Sciatic nerve (tissue), 2 donors: Measurements from ENCODE around the gene RAB3B. TPM values are rescaled to one million over a fixed set of nuclear protein-coding genes. Genes with fewer than 3 reads are reported as not detected.
"Not testable (repeated sequence)": the region's sequence is repeated elsewhere in the genome, so short reads cannot be mapped to it uniquely, and the experiment has no call there.

Experiments
- ATAC-seq: fragments of 200-7000 bp; cut with Tn5 transposase; one replicate; pipeline ENCODE4 v1.9.1; 2020; ENCODE audit warnings: mild to moderate bottlenecking, moderate library complexity
- DNase-seq: peaks from one replicate; pipeline ENCODE4 v3.0.0-alpha.2; 2020; ENCODE audit warnings: low spot score
- intact Hi-C: fragments of 100-400 bp; cut with DNase I; formaldehyde crosslinking; loops from one replicate; pipeline ENCODE4 v1.14.2; 2022
- total RNA-seq: library from RNA; stranded (reverse); fragmentation: NEBNext Ultra II Directional; extraction: Animal tissue kit (Norgen Biotek cat#: 25700); gene quantifications from one replicate; pipeline ENCODE4 v1.2.1, GENCODE V29; 2021
- donor health status: DM: no; HTN: no; CAD: no.
- donor health status: DM: no; HTN: no; CAD: no.

Gene RAB3B
- total RNA-seq, 1 donor from 2014 or later: 0.22 TPM

GRCh38 chr1:51898090-51898734 lies 92.3 kb downstream of the RAB3B start:
- ATAC-seq (no peak), DNase-seq (no peak)
- intact Hi-C loops: no loop called here

GRCh38 chr1:51897699-51898031 lies 92.8 kb downstream of the RAB3B start:
- intact Hi-C loops: no loop called here
- ATAC-seq (no peak), DNase-seq (no peak)

DNA sequence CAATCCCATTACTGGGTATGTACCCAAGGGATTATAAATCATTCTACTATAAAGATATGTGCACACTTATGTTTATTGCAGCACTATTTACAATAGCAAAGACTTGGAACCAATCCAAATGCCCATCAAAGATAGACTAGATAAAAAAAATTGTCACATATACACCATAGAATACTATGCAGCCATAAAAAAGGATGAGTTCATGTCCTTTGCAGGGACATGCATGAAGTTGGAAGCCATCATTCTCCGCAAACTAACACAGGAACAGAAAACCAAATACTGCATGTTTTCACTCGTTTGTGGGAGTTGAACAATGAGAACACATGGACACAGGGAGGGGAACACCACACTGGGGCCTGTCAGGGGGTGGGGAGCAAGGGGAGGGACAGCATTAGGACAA lies 95.8 kb downstream of the RAB3B start:
- DNase-seq, ATAC-seq, intact Hi-C loops: not testable (repeated sequence)

- DNase-seq (peak; percentile 100), ATAC-seq (peak; percentile 99)
- intact Hi-C loops: no loop called here
Observed at GRCh38 chr1:51878616-51879336, 111.7 kb downstream of the RAB3B start, which contains the start of gene NRDC. Gene NRDC, minus strand, starts transcription at chr1:51878727. Its CDS starts 112 bp downstream, at chr1:51878615.

DNA sequence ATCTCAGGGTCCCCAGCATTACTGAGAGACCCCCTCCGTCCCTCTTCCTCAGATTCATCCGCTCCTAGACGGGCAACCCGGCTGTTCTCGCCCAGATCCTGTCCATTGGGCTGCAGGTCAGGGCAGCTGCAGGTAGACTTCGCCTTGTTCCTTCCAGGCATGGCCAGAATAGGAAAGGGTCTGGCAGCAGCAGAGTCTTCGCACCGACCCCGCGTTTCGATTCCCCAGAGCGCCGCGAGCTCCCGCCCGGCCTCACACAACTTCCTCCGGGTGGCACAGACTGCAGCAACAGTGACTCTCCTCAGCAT lies 112.2 kb downstream of the RAB3B start:
- DNase-seq (no peak), ATAC-seq (no peak)
- intact Hi-C loops: no loop called here

- DNase-seq: no peak
- intact Hi-C loops: no loop called here
- ATAC-seq: no peak
Observed at GRCh38 chr1:51877434-51878307, 112.8 kb downstream of the RAB3B start.

- intact Hi-C loops: no loop called here
- DNase-seq (no peak), ATAC-seq (no peak)
Observed at GRCh38 chr1:51875836-51876235, 114.7 kb downstream of the RAB3B start.

GRCh38 chr1:51875291-51875772 lies 115.2 kb downstream of the RAB3B start:
- intact Hi-C loops: no loop called here
- ATAC-seq (no peak), DNase-seq (no peak)

- ATAC-seq, intact Hi-C loops, DNase-seq: not testable (repeated sequence)
Observed at GRCh38 chr1:51873270-51873669, 117.2 kb downstream of the RAB3B start.

- DNase-seq: no peak
Observed at GRCh38 chr1:51871351-51871975, 119.0 kb downstream of the RAB3B start.

DNA sequence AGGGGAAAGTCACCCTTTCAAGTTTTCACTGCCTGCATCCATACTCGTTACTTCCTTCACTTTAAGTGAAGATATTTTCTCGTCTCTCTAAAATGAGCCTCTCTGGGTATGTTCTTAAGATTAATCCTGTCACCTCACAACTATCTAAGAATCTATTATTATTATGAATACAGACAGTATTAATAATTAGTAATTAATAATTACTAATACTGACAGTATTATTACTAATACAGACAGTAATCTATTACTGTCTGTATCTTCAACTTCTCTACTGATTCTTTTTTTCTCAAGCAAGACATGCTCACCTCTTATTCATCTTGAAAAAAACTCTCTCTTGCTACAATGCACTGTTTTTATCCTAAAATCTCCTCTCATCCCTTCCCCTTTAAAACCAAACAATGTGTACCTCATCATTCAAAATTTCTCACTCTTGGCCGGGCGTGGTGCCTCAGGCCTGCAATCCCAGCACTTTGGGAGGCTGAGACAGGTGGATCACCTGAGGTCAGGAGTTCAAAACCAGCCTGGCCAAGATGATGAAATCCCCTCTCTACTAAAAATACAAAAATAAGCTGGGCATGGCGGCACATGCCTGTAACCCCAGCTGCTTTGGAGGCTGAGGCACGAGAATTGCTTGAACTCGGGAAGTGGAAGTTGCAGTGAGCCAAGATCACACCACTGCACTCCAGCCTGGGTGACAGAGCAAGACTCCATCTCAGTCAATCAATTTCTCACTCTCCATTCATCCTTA lies 119.7 kb downstream of the RAB3B start:
- ATAC-seq: no peak
- intact Hi-C loops: no loop called here
- no peak for DNase-seq

More at GRCh38 chr1:51871351-51871975, 119.0 kb downstream of the RAB3B start:
- intact Hi-C loops: no loop called here
- ATAC-seq: no peak

- ATAC-seq (no peak), DNase-seq (no peak)
- intact Hi-C loops: no loop called here
Observed at GRCh38 chr1:51867479-51868232, 122.8 kb downstream of the RAB3B start.

DNA sequence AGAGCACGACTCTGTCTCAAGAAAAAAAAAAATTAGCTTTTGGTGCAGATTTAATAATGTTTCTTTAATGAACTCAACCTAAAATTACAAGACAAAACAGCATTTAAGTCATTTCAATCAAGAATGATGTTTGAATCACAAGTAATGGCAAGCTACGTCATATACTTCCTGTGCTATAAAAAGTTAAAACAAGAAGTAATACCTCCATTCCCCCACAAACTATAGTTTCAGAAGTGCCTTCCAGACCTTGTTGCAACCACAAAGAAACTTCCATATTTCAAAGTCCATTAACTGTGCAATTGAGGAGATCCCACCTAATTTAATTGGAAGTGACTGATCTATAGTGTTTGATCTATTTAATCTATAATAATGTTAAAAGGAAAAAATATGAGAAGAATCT lies 127.1 kb downstream of the RAB3B start:
- intact Hi-C loops: no loop called here
- ATAC-seq: no peak

DNA sequence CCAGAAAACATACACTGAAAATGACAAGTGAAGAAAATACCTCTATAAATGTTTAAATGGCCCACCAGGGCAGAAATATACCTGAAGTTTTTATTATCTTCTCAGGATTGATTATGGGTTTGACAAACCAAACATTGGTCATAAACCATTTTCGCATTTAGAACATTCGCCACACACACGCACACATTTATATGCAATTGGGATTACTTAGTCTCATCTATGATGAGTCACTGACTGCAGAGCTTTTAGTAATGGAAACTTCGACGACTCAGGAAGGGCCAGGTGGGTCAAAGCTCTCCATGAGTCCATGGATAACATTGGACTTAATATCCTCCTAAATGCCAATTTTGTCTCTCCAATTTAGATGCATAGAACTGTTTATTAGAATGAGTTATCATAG lies 128.8 kb downstream of the RAB3B start:
- ATAC-seq (no peak), DNase-seq (no peak)
- intact Hi-C loops: no loop called here

More for the DNA sequence above, 127.1 kb downstream of the RAB3B start:
- DNase-seq: no peak

DNA sequence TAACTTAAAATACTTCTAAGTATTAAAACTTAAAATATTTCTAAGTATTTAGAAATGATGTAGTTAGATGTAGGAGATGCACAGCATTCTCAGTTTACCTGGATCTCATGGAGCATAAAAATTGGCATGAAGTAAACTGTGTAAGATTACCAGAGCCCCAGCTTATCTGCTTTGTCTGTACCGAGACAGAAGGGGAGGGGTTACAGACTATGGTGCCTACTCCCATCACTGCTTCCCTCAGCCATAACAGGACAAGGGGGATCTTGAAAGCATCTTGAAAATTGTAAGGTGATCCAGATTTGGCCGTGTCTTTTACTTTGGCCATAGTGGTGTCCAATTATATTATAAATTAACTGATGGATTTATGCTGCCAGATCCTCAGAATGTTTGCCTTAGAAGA lies 130.8 kb downstream of the RAB3B start:
- ATAC-seq: no peak
- intact Hi-C loops: loop anchor here (5.0 kb wide), 1 partner anchor 672 kb away; no protein-coding TSS in a partner anchor
- no peak for DNase-seq

DNA sequence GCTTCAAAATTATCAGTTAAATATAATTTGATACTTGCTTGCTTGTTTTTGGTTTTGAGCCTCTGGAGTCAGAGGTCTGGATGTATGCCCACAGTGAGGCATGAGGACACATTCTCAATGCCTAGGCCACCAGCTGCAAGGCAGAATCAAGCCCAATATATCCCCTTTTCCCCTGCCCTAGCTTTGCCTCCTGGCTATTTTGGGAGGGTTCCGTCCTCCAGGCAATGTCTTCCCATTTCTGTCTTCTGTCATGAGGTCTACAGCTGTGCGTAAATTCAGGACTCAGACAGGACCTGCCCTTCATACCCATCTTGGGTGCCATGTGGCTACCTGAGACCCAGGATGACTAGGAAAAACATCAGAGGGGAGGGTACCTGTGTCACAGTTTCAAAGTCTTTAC lies 131.2 kb downstream of the RAB3B start:
- ATAC-seq (no peak), DNase-seq (no peak)
- intact Hi-C loops: loop anchor here (5.0 kb wide), 1 partner anchor 672 kb away; no protein-coding TSS in a partner anchor

DNA sequence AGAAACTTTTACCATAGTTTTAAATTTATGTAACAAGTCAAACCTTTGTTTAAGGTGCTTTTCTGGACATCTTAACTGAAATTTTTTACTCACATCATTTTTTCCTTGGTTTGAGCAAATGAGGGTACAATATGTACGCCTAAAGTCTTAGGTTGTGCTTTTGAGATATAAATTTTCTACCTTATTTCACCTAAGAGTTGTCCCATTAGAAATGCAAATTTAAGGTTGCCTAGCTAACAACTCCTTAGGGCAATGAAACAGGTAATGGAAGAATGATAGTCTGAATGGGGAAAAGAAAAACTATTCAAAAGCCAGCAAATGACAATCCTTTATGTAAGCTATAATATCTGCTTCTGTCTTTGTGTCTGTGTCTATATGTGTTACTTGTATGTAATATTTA lies 131.6 kb downstream of the RAB3B start:
- DNase-seq (no peak), ATAC-seq (no peak)
- intact Hi-C loops: loop anchor here (5.0 kb wide), 1 partner anchor 672 kb away; no protein-coding TSS in a partner anchor
